Glutamatergic neuron (in vitro differentiated cells): ENCODE data around the gene ZMYND8. TPM values are rescaled to one million over a fixed set of nuclear protein-coding genes. Genes with fewer than 3 reads are reported as not detected.

Experiments used
- DNase-seq: peaks from one replicate; pipeline ENCODE4 v3.0.0; 2022
- H3K27ac Mint-ChIP-seq: one replicate; pipeline ENCODE4 v1.8.0; 2020; ENCODE audit warnings: mild to moderate bottlenecking, mixed read lengths, inconsistent platforms; ENCODE audit not compliant: unreplicated experiment
- H3K27me3 Mint-ChIP-seq: one replicate; pipeline ENCODE4 v1.8.0; 2020; ENCODE audit warnings: mild to moderate bottlenecking, moderate library complexity, mixed read lengths, inconsistent platforms; ENCODE audit not compliant: unreplicated experiment
- H3K36me3 Mint-ChIP-seq: one replicate; pipeline ENCODE4 v1.8.0; 2020; ENCODE audit warnings: mild to moderate bottlenecking, mixed read lengths, inconsistent platforms; ENCODE audit not compliant: unreplicated experiment
- H3K4me1 Mint-ChIP-seq: one replicate; pipeline ENCODE4 v1.8.0; 2020; ENCODE audit warnings: mild to moderate bottlenecking, low read depth, mixed read lengths, inconsistent platforms; ENCODE audit not compliant: unreplicated experiment
- H3K4me3 Mint-ChIP-seq: one replicate; pipeline ENCODE4 v1.8.0; 2020; ENCODE audit warnings: mild to moderate bottlenecking, mixed read lengths, inconsistent platforms; ENCODE audit not compliant: unreplicated experiment
- H3K9me3 Mint-ChIP-seq: one replicate; pipeline ENCODE4 v1.8.0; 2020; ENCODE audit warnings: mild to moderate bottlenecking, moderate library complexity, mixed read lengths, inconsistent platforms; ENCODE audit not compliant: unreplicated experiment
- CTCF ChIP-seq: fragments of 200-600 bp; sonication (generic); IDR thresholded peaks from one replicate; pipeline ENCODE4 v1.5.0; 2021; ENCODE audit not compliant: partially characterized antibody, unreplicated experiment
- total RNA-seq: library from RNA; stranded (reverse); fragmentation: NEBNext Ultra II Directional; extraction: Animal tissue kit (Norgen Biotek cat#: 25700); gene quantifications from one replicate; pipeline ENCODE4 v1.2.1, GENCODE V29; 2021; ENCODE audit not compliant: unreplicated experiment

The ZMYND8 gene
- total RNA-seq, 1 donor from 2014 or later: 116 TPM

GRCh38 chr20:47174456-47175243, 181.8 kb downstream of the ZMYND8 start:
- no peak overlapping the region for H3K4me3 Mint-ChIP-seq
- H3K9me3 Mint-ChIP-seq: peaks cover 2% of the 10 kb centered on the region
- no peak overlapping the region for H3K27ac Mint-ChIP-seq
- H3K27me3 Mint-ChIP-seq: no peaks in the 10 kb centered on the region
- TF ChIP-seq CTCF: no peak
- peaks cover 7% of the 10 kb centered on the region for H3K36me3 Mint-ChIP-seq
- DNase-seq: no peak
- H3K4me1 Mint-ChIP-seq: no peaks in the 10 kb centered on the region

- DNase-seq: no peak
- peaks cover 2% of the 10 kb centered on the region for H3K9me3 Mint-ChIP-seq
These were observed 182.8 kb downstream of the ZMYND8 start for GRCh38 chr20:47173596-47174216.

GRCh38 chr20:47172579-47172978, 183.9 kb downstream of the ZMYND8 start:
- H3K36me3 Mint-ChIP-seq: peaks cover 4% of the 10 kb centered on the region
- H3K4me1 Mint-ChIP-seq: no peaks in the 10 kb centered on the region
- H3K27me3 Mint-ChIP-seq: no peaks in the 10 kb centered on the region
- no peak for DNase-seq
- no peak overlapping the region for H3K27ac Mint-ChIP-seq
- no peaks in the 10 kb centered on the region for H3K9me3 Mint-ChIP-seq
- no peak overlapping the region for H3K4me3 Mint-ChIP-seq
- no peak for TF ChIP-seq CTCF

More at GRCh38 chr20:47173596-47174216, 182.8 kb downstream of the ZMYND8 start:
- no peaks in the 10 kb centered on the region for H3K4me1 Mint-ChIP-seq
- no peak for TF ChIP-seq CTCF
- H3K36me3 Mint-ChIP-seq: peaks cover 7% of the 10 kb centered on the region
- H3K27me3 Mint-ChIP-seq: no peaks in the 10 kb centered on the region
- H3K4me3 Mint-ChIP-seq: no peak overlapping the region
- H3K27ac Mint-ChIP-seq: no peak overlapping the region

GRCh38 chr20:47167846-47168245, 188.7 kb downstream of the ZMYND8 start:
- Mint-ChIP-seq H3K27me3 (peaks cover 2% of the 10 kb centered on the region), H3K4me3 (no peak overlapping the region), H3K9me3 (peaks cover 6% of the 10 kb centered on the region), H3K4me1 (no peaks in the 10 kb centered on the region), H3K27ac (no peak overlapping the region), H3K36me3 (peaks cover 5% of the 10 kb centered on the region)
- no peak for TF ChIP-seq CTCF
- DNase-seq: no peak

GRCh38 chr20:47165376-47165865, 191.1 kb downstream of the ZMYND8 start:
- Mint-ChIP-seq H3K9me3 (peaks cover 8% of the 10 kb centered on the region), H3K4me3 (no peak overlapping the region), H3K27ac (no peak overlapping the region), H3K27me3 (peaks cover 2% of the 10 kb centered on the region), H3K4me1 (no peaks in the 10 kb centered on the region), H3K36me3 (peaks cover 5% of the 10 kb centered on the region)
- no peak for TF ChIP-seq CTCF
- no peak for DNase-seq
